Smooth muscle cell (in vitro differentiated cells): ENCODE data around the gene PCDHGA12. TPM values are rescaled to one million over a fixed set of nuclear protein-coding genes. Genes with fewer than 3 reads are reported as not detected.
"Not testable (repeated sequence)": the region's sequence is repeated elsewhere in the genome, so short reads cannot be mapped to it uniquely, and the experiment has no call there.

Experiments
- DNase-seq: peaks from one replicate; lab custom pipeline; 2025; ENCODE audit not compliant: unreplicated experiment; lab: John Stamatoyannopoulos, UW
- H2AFZ ChIP-seq: fragments of 200-600 bp; sonication (generic); 2 replicates; pipeline ENCODE4 v1.6.0; 2016; ENCODE audit warnings: antibody characterized with exemption, low read depth, mild to moderate bottlenecking
- H3F3A ChIP-seq: fragments of 200-600 bp; sonication (generic); 2 replicates; pipeline ENCODE4 v1.6.0; 2017; ENCODE audit warnings: antibody characterized with exemption, low read depth
- H3K27ac ChIP-seq: fragments of 200-600 bp; sonication (generic); 2 replicates; pipeline ENCODE4 v1.5.1; 2016; ENCODE audit warnings: low read depth, mild to moderate bottlenecking
- H3K27me3 ChIP-seq: fragments of 200-600 bp; sonication (generic); 2 replicates; pipeline ENCODE4 v1.6.1; 2016; ENCODE audit warnings: low read depth, mild to moderate bottlenecking
- H3K36me3 ChIP-seq: fragments of 200-600 bp; sonication (generic); 2 replicates; pipeline ENCODE4 v1.5.1; 2016; ENCODE audit warnings: low read depth
- H3K4me1 ChIP-seq: fragments of 200-600 bp; sonication (generic); 2 replicates; pipeline ENCODE4 v1.5.1; 2016; ENCODE audit warnings: low read depth
- H3K4me2 ChIP-seq: fragments of 200-600 bp; sonication (generic); 2 replicates; pipeline ENCODE4 v1.6.0; 2016; ENCODE audit warnings: mild to moderate bottlenecking
- H3K4me3 ChIP-seq: fragments of 200-600 bp; sonication (generic); 2 replicates; pipeline ENCODE4 v1.5.1; 2016; ENCODE audit warnings: mild to moderate bottlenecking
- H3K79me2 ChIP-seq: fragments of 200-600 bp; sonication (generic); 2 replicates; pipeline ENCODE4 v1.6.0; 2016; ENCODE audit warnings: low read depth, mild to moderate bottlenecking
- H3K9ac ChIP-seq: fragments of 200-600 bp; sonication (generic); 2 replicates; pipeline ENCODE4 v1.6.0; 2016; ENCODE audit warnings: low read depth
- H3K9me3 ChIP-seq: fragments of 200-600 bp; sonication (generic); replicated peaks from 2 replicates; pipeline ENCODE4 v1.5.1; 2016; ENCODE audit warnings: low read depth
- H4K20me1 ChIP-seq: fragments of 200-600 bp; sonication (generic); 2 replicates; pipeline ENCODE4 v1.6.0; 2016; ENCODE audit warnings: low read depth
- WGBS: methylation state at CpG from one replicate; pipeline ENCODE4 v1.1.7; 2016; ENCODE audit warnings: low lambda C conversion rate; 5-methylcytosine and 5-hydroxymethylcytosine counted together
- polyA plus RNA-seq: library from polyadenylated mRNA; unstranded; fragments of >200 nt; fragmentation: Nextera tagmentation; extraction: Ambion mirVana; gene quantifications from 2 replicates; pipeline ENCODE4 v1.2.1, GENCODE V29; 2016
- total RNA-seq: library from RNA; depleted of rRNA; stranded (reverse); fragments of >200 nt; gene quantifications from 2 replicates; pipeline ENCODE4 v1.2.3, GENCODE V29; 2014
- TF ChIP-seq, protein P1 (sequence below): fragments of 200-600 bp; sonication (generic); IDR thresholded peaks from 2 replicates; pipeline ENCODE4 v1.5.1; 2017; ENCODE audit warnings: borderline replicate concordance, mild to moderate bottlenecking, antibody characterized with exemption; ENCODE audit not compliant: insufficient read depth, poor library complexity, severe bottlenecking

Gene PCDHGA12
- total and polyA plus RNA-seq, 2 experiments from 2014 or later = 0.42 to 4.5 TPM

GRCh38 chr5:141432726-141433125, 2.4 kb downstream of the PCDHGA12 start:
- WGBS = 98% methylated on average over 28 of the region's 29 CpGs
- not testable (repeated sequence) for H3K4me3 ChIP-seq, H4K20me1 ChIP-seq, H3F3A ChIP-seq, H3K4me1 ChIP-seq, DNase-seq, H3K9ac ChIP-seq, H3K4me2 ChIP-seq, H3K27ac ChIP-seq, H2AFZ ChIP-seq, H3K27me3 ChIP-seq
- peaks cover 26% of the 10 kb centered on the region for H3K79me2 ChIP-seq
- peaks cover 27% of the 10 kb centered on the region for H3K36me3 ChIP-seq
- peaks cover 26% of the 10 kb centered on the region for H3K9me3 ChIP-seq

DNA sequence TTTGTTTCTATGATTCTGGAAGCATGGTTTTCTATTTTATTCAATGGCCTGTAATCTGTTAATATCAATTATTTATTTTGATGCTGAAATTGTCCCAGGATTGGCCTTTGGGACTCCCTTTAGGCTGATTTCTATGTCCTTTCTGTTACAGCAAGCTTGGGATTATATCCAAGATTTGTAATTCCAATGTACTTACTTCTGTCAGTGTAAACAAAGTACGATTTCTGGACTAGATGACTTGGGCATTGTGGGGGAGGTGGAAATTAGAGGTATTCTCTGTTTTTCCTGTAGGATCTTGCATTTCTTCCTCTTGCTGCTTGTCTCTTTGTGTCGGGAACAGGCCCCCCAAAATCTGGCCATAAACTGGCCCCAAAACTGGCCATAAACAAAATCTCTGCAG, 3.7 kb downstream of the PCDHGA12 start:
- Histone ChIP-seq H3K27me3 (no peaks in the 10 kb centered on the region), H3F3A (no peaks in the 10 kb centered on the region), H3K9me3 (peaks cover 19% of the 10 kb centered on the region), H3K27ac (no peak overlapping the region), H3K4me3 (no peak overlapping the region), H2AFZ (no peak overlapping the region), H3K4me1 (no peaks in the 10 kb centered on the region), H3K36me3 (peaks cover 19% of the 10 kb centered on the region), H3K9ac (no peak overlapping the region), H4K20me1 (no peaks in the 10 kb centered on the region), H3K4me2 (no peak overlapping the region), H3K79me2 (peaks cover 27% of the 10 kb centered on the region)
- no peak for DNase-seq
- TF ChIP-seq, protein P1, sequence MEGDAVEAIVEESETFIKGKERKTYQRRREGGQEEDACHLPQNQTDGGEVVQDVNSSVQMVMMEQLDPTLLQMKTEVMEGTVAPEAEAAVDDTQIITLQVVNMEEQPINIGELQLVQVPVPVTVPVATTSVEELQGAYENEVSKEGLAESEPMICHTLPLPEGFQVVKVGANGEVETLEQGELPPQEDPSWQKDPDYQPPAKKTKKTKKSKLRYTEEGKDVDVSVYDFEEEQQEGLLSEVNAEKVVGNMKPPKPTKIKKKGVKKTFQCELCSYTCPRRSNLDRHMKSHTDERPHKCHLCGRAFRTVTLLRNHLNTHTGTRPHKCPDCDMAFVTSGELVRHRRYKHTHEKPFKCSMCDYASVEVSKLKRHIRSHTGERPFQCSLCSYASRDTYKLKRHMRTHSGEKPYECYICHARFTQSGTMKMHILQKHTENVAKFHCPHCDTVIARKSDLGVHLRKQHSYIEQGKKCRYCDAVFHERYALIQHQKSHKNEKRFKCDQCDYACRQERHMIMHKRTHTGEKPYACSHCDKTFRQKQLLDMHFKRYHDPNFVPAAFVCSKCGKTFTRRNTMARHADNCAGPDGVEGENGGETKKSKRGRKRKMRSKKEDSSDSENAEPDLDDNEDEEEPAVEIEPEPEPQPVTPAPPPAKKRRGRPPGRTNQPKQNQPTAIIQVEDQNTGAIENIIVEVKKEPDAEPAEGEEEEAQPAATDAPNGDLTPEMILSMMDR = no peak
- WGBS = 100% methylated on average over 2 of the region's 2 CpGs

DNA sequence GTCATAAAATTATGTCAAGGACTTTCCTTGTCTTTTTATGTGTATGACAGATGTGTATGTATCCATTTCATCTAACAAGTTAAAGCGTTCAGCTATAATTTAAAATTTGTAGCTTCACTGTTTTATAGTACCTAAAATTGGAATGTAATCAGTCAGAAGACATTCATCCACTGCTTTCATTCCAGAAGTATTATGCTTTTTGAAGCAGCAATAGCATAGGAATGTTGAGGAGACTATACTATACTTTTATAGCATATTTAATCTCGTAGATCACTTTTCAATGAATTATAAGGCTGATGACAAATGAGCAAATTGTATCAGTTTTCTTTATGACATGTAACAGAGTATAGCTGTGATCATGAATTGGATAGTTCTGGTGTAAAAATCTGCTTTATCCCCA, 6.9 kb downstream of the PCDHGA12 start:
- no peak overlapping the region for H3K4me2 ChIP-seq
- H4K20me1 ChIP-seq = no peaks in the 10 kb centered on the region
- no peak overlapping the region for H3K27ac ChIP-seq
- no peaks in the 10 kb centered on the region for H3K4me1 ChIP-seq
- no peak overlapping the region for H2AFZ ChIP-seq
- peaks cover 8% of the 10 kb centered on the region for H3K9me3 ChIP-seq
- TF ChIP-seq, protein P1 = no peak
- H3K79me2 ChIP-seq = peaks cover 24% of the 10 kb centered on the region
- H3K9ac ChIP-seq = no peak overlapping the region
- 100% methylated on average over 2 of the region's 2 CpGs for WGBS
- no peak overlapping the region for H3K4me3 ChIP-seq
- no peak for DNase-seq
- H3K36me3 ChIP-seq = peaks cover 4% of the 10 kb centered on the region
- no peaks in the 10 kb centered on the region for H3F3A ChIP-seq
- H3K27me3 ChIP-seq = no peaks in the 10 kb centered on the region

DNA sequence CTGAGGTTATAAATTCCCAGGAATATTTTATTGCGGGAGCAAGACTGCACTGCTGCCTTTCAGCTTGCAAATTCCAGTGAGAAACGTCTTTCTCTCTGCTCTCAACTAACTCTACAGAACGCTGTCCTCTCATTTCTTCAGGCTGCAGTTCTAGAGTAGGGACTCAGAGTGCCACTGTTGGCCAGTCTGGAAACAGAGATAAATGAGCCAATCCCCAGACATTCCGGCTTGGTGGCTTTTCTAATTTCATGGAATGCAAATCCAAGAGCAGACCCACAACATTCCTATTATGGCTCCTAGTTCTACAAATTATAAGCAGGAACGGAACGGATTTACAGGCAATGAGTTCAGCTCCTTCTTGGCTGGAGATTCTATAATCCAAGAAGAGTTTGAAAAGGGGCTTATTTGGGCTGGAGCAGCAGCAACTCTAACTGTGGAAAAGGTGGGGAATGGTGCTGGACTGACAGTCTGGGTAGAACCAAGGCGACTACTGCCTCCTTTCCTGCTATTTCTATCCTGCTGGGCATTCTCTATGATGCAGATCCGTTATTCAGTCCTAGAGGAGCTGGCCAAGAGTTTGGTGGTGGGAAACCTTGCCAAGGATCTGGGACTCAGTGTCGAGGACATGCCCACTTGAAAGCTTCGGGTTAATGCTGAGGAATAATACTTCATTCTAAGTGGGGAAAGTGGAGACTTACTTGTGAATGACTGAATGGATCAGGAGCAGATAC, 9.3 kb downstream of the PCDHGA12 start:
- H3F3A ChIP-seq = no peaks in the 10 kb centered on the region
- H3K4me2 ChIP-seq = no peak overlapping the region
- no peaks in the 10 kb centered on the region for H3K27me3 ChIP-seq
- H3K27ac ChIP-seq = no peak overlapping the region
- no peak overlapping the region for H2AFZ ChIP-seq
- H3K79me2 ChIP-seq = peaks cover 21% of the 10 kb centered on the region
- no peaks in the 10 kb centered on the region for H3K4me1 ChIP-seq
- no peak overlapping the region for H3K4me3 ChIP-seq
- 67% methylated on average over 10 of the region's 10 CpGs for WGBS
- no peaks in the 10 kb centered on the region for H3K9me3 ChIP-seq
- H3K9ac ChIP-seq = no peak overlapping the region
- H4K20me1 ChIP-seq = no peaks in the 10 kb centered on the region
- TF ChIP-seq, protein P1 = peak; percentile 28
- DNase-seq = no peak
- H3K36me3 ChIP-seq = no peaks in the 10 kb centered on the region
